ENCODE results near the gene KDM6B.

DNA sequence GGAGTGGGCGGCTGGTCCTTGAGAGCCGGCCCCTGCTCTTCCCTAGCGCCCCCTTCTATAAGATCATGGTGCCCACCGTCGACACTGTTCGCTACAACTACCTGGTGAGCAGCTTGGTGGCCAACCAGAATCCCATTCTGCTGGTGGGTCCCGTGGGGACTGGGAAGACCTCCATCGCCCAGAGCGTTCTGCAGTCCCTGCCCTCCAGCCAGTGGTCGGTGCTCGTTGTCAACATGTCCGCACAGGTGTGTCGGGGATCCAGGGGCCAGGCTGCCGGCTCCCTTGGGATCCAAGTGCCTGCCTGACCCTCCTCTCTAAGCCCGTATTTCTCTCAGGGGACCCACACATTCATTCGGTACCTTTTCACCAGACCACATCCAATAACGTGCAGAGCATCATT lies 41.4 kb upstream of the KDM6B start:
- TF ChIP-seq TARDBP (IDR thresholded peaks at IDR 0.05) (no peak), LEF1 (IDR thresholded peaks at IDR 0.05; ENCODE audit: borderline replicate concordance) (no peak), ELF4 (IDR thresholded peaks at IDR 0.05) (no peak), FOXM1 (IDR thresholded peaks at IDR 0.05; ENCODE audit: borderline replicate concordance) (no peak), FOXK2 (IDR thresholded peaks at IDR 0.05) (no peak), L3MBTL2 (conservative IDR thresholded peaks at IDR 0.05) (no peak), FOXA1 (IDR thresholded peaks at IDR 0.05) (no peak), SP1 (IDR thresholded peaks at IDR 0.05) (no peak), SUZ12 (IDR thresholded peaks at IDR 0.05) (no peak)
- TF ChIP-seq, protein P1, sequence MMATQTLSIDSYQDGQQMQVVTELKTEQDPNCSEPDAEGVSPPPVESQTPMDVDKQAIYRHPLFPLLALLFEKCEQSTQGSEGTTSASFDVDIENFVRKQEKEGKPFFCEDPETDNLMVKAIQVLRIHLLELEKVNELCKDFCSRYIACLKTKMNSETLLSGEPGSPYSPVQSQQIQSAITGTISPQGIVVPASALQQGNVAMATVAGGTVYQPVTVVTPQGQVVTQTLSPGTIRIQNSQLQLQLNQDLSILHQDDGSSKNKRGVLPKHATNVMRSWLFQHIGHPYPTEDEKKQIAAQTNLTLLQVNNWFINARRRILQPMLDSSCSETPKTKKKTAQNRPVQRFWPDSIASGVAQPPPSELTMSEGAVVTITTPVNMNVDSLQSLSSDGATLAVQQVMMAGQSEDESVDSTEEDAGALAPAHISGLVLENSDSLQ (IDR thresholded peaks at IDR 0.05) = no peak

Measured in HEK293T (cell line).